GM21367 (cell line): ENCODE measurements around the gene RAB13.

Source experiments
- ATAC-seq: cut with Tn5 transposase; IDR thresholded peaks from one replicate; pipeline ENCODE4 v1.9.1; 2021; ENCODE audit not compliant: unreplicated experiment

Gene RAB13

DNA sequence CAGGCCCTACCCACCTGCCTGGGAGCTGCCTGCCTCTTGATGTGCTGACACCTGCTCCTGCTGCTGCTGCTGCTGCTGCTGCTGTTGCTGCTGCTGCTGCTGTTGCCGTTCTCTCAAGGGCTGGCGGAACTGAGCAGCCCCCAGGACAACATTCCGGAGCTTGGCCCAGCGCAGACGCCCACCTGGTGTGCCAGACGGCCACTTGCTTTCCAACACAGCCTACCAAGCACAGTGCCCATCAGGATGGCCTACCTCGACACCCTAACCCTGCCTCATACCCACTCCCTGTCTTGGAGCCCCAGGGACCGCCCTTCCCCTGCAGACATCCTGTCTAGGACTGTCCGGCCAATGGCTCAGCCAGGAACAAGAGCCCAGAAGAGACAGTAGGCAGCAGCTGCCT is 51.4 kb downstream of the RAB13 start:
- ATAC-seq: no peak

DNA sequence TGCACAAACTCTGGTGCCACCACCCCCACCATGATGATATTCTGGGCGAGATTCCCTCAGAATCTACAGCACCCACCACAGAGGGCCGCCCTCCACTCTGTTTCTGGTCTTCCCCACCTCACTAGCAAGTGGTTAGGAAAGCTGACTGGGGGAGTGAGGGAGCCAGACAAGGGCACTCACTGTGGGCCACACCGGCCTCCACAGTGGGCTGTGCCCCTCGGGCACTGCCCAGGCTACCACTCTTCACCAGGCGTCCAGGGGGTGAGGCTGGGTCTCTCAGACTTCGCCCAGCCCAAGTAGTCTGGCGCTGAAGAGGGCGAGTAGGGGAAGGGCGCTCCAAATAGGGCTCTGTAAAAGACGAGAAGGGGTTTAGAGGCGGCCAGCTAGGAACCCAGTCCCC is 52.2 kb downstream of the RAB13 start:
- no peak for ATAC-seq

- ATAC-seq: no peak
Measured at GRCh38 chr1:153933430-153933829, 52.7 kb downstream of the RAB13 start.

GRCh38 chr1:153932156-153933131 is 53.7 kb downstream of the RAB13 start:
- no peak for ATAC-seq
